H1 (cell line): ENCODE results near the gene ASIC2.

ENCODE experiments used
- CTCF ChIP-seq, 3 experiments: IDR thresholded peaks; 1 replicate in 2 of 3; 2 replicates in 1 of 3; pipeline versions ENCODE4 v1.5.1 to v1.6.1; 2011; ENCODE audit warnings: low read length in 3 of 3, mild to moderate bottlenecking in 3 of 3, inconsistent platforms in 2 of 3, low read depth in 1 of 3, moderate library complexity in 1 of 3; ENCODE audit not compliant: insufficient read depth in 1 of 3; ENCODE audit errors: control extremely low read depth in 1 of 3
- RFX5 ChIP-seq: IDR thresholded peaks from 2 replicates; pipeline ENCODE4 v1.6.1; 2011; ENCODE audit warnings: low read depth, low read length, improper control_type of control experiment, borderline replicate concordance

GRCh38 chr17:33140413-33141099, 152.5 kb downstream of the ASIC2 start:
- no peak for TF ChIP-seq CTCF (IDR thresholded peaks at IDR 0.05; ENCODE audit: control extremely low read depth in 1 of 3, insufficient read depth in 1 of 3, low read depth in 1 of 3, low read length in 3 of 3)
- no peak for TF ChIP-seq RFX5
